ENCODE data around the gene KDM5B. TPM values are rescaled to one million over a fixed set of nuclear protein-coding genes. Genes with fewer than 3 reads are reported as not detected.

KDM5B gene
- total RNA-seq, 2 experiments from 2014 or later, result not detected

DNA sequence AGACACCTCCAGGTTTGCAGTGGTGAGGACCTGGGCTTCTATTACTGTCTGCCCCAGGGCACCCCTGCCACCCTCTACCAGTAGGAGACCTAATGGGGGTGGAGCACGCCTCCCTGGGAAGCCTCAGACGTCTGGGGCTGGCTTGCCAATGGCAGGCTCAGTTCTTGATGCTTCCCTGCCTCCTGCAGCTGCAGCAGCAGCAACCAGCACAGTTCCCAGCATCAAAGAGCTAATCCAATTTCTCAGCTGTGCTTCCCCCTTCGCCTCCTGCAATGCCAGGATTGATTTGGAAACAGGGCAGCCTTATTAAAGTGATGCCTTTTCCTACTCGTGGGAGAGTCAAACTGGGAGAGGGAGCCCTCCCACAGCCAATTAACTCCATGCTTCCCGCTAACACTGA lies 106.1 kb downstream of the KDM5B start:
- no peak for TF ChIP-seq EZH2phosphoT487 (IDR thresholded peaks at IDR 0.05; ENCODE audit: borderline replicate concordance, low read depth, low read length)
- TF ChIP-seq, protein P1, sequence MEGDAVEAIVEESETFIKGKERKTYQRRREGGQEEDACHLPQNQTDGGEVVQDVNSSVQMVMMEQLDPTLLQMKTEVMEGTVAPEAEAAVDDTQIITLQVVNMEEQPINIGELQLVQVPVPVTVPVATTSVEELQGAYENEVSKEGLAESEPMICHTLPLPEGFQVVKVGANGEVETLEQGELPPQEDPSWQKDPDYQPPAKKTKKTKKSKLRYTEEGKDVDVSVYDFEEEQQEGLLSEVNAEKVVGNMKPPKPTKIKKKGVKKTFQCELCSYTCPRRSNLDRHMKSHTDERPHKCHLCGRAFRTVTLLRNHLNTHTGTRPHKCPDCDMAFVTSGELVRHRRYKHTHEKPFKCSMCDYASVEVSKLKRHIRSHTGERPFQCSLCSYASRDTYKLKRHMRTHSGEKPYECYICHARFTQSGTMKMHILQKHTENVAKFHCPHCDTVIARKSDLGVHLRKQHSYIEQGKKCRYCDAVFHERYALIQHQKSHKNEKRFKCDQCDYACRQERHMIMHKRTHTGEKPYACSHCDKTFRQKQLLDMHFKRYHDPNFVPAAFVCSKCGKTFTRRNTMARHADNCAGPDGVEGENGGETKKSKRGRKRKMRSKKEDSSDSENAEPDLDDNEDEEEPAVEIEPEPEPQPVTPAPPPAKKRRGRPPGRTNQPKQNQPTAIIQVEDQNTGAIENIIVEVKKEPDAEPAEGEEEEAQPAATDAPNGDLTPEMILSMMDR (conservative IDR thresholded peaks at IDR 0.05; ENCODE audit: low read length), result no peak
- Histone ChIP-seq H3K9me2 (ENCODE audit: insufficient read depth, low read length) (no peaks in the 10 kb centered on the region), H3K4me2 (ENCODE audit: low read length) (no peak overlapping the region), H2AFZ (ENCODE audit: low read length) (no peak overlapping the region), H3K79me2 (ENCODE audit: insufficient read depth, low read depth, low read length) (no peaks in the 10 kb centered on the region), H3K4me3 (ENCODE audit: low read depth, low read length, poor library complexity, severe bottlenecking) (no peak overlapping the region), H3K4me1 (ENCODE audit: insufficient read depth, low read length, poor library complexity, severe bottlenecking) (no peaks in the 10 kb centered on the region), H3K27ac (ENCODE audit: low read depth, low read length, poor library complexity, severe bottlenecking) (no peak overlapping the region), H3K36me3 (ENCODE audit: insufficient read depth, low read length) (no peaks in the 10 kb centered on the region), H3K9me3 (ENCODE audit: low read length) (no peaks in the 10 kb centered on the region), H4K20me1 (ENCODE audit: insufficient read depth, low read length) (no peaks in the 10 kb centered on the region)
- DNase-seq (ENCODE audit: low spot score), result no peak
- no TSS peak for BruUV-seq (replicated peaks)
- POLR2A ChIA-PET, result interaction anchor here (0.6 kb wide), 1 partner anchor 284 kb away, joined by 6 read pairs; no protein-coding TSS in a partner anchor
- intact Hi-C loops (cut with micrococcal nuclease; ENCODE audit: unreplicated experiment), result no loop called here
- CTCF ChIA-PET (ENCODE audit: unreplicated experiment), result no interaction called here

DNA sequence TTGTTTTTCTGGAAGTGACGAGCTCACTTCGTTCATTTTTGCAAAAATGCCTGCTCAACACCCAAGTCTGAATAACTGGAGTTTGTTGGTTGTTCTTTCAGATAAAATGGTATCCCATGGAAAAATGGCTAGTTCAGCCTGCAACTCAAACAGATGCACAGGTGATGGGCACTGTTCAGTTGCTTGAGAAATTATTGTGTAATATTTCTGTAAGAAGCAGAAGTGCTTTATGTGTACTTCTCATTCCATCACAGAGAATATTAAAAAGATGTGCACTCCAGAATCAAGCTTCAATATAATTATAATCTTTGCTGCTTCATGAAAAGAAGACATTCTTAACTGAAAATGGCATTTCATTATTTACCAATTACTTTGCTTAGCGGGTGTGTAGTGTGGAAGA lies 107.0 kb downstream of the KDM5B start:
- H3K9me3 ChIP-seq (ENCODE audit: low read length), result no peaks in the 10 kb centered on the region
- H3K27ac ChIP-seq (ENCODE audit: low read depth, low read length, poor library complexity, severe bottlenecking), result no peak overlapping the region
- no peaks in the 10 kb centered on the region for H3K9me2 ChIP-seq (ENCODE audit: insufficient read depth, low read length)
- H3K4me3 ChIP-seq (ENCODE audit: low read depth, low read length, poor library complexity, severe bottlenecking), result no peak overlapping the region
- no peaks in the 10 kb centered on the region for H4K20me1 ChIP-seq (ENCODE audit: insufficient read depth, low read length)
- H2AFZ ChIP-seq (ENCODE audit: low read length), result no peak overlapping the region
- no TSS peak for BruUV-seq (replicated peaks)
- H3K4me2 ChIP-seq (ENCODE audit: low read length), result no peak overlapping the region
- DNase-seq (ENCODE audit: low spot score), result no peak
- no peaks in the 10 kb centered on the region for H3K79me2 ChIP-seq (ENCODE audit: insufficient read depth, low read depth, low read length)
- TF ChIP-seq, protein P1 (conservative IDR thresholded peaks at IDR 0.05; ENCODE audit: low read length), result no peak
- TF ChIP-seq EZH2phosphoT487 (IDR thresholded peaks at IDR 0.05; ENCODE audit: borderline replicate concordance, low read depth, low read length), result no peak
- ChIA-PET POLR2A (no interaction called here), CTCF (ENCODE audit: unreplicated experiment) (no interaction called here)
- H3K36me3 ChIP-seq (ENCODE audit: insufficient read depth, low read length), result no peaks in the 10 kb centered on the region
- intact Hi-C loops (cut with micrococcal nuclease; ENCODE audit: unreplicated experiment), result no loop called here
- H3K4me1 ChIP-seq (ENCODE audit: insufficient read depth, low read length, poor library complexity, severe bottlenecking), result no peaks in the 10 kb centered on the region

DNA sequence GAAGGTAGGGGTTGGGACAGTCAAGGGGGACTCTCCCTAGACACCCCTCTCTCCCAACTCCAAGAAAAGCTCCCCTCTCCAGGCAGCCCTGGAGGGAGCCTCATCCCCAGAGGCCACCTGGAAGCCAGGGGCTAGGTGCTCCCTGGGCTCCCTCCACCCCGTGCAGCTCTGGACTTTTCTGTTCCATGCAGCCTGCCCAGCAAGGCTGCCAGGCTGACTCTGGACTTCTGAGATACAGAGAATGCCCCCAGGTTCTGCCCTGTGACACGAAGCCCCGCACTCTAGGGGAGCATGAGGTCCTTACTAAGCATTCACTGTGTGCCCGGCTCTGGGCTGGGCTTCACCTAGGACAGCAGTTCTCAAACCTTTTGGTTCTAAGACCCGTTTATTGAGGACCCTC lies 108.2 kb downstream of the KDM5B start:
- POLR2A ChIA-PET, result interaction anchor here (1.2 kb wide), 1 partner anchor 35 kb away, joined by 3 read pairs; no protein-coding TSS in a partner anchor
- TF ChIP-seq, protein P1 (conservative IDR thresholded peaks at IDR 0.05; ENCODE audit: low read length), result no peak
- TF ChIP-seq EZH2phosphoT487 (IDR thresholded peaks at IDR 0.05; ENCODE audit: borderline replicate concordance, low read depth, low read length), result no peak
- intact Hi-C loops (cut with micrococcal nuclease; ENCODE audit: unreplicated experiment), result no loop called here
- DNase-seq (ENCODE audit: low spot score), result no peak
- Histone ChIP-seq H3K4me1 (ENCODE audit: insufficient read depth, low read length, poor library complexity, severe bottlenecking) (no peaks in the 10 kb centered on the region), H3K9me2 (ENCODE audit: insufficient read depth, low read length) (no peaks in the 10 kb centered on the region), H3K27ac (ENCODE audit: low read depth, low read length, poor library complexity, severe bottlenecking) (no peak overlapping the region), H3K4me2 (ENCODE audit: low read length) (no peak overlapping the region), H3K36me3 (ENCODE audit: insufficient read depth, low read length) (no peaks in the 10 kb centered on the region), H3K9me3 (ENCODE audit: low read length) (no peaks in the 10 kb centered on the region), H4K20me1 (ENCODE audit: insufficient read depth, low read length) (no peaks in the 10 kb centered on the region), H2AFZ (ENCODE audit: low read length) (no peak overlapping the region), H3K79me2 (ENCODE audit: insufficient read depth, low read depth, low read length) (no peaks in the 10 kb centered on the region), H3K4me3 (ENCODE audit: low read depth, low read length, poor library complexity, severe bottlenecking) (no peak overlapping the region)
- no TSS peak for BruUV-seq (replicated peaks)
- CTCF ChIA-PET (ENCODE audit: unreplicated experiment), result no interaction called here
